NCI-H226 (cell line): ENCODE data around the gene NOS1AP.

Experiments used
- DNase-seq: peaks from one replicate; pipeline ENCODE4 v3.0.0-alpha.2; 2015

NOS1AP gene

DNA sequence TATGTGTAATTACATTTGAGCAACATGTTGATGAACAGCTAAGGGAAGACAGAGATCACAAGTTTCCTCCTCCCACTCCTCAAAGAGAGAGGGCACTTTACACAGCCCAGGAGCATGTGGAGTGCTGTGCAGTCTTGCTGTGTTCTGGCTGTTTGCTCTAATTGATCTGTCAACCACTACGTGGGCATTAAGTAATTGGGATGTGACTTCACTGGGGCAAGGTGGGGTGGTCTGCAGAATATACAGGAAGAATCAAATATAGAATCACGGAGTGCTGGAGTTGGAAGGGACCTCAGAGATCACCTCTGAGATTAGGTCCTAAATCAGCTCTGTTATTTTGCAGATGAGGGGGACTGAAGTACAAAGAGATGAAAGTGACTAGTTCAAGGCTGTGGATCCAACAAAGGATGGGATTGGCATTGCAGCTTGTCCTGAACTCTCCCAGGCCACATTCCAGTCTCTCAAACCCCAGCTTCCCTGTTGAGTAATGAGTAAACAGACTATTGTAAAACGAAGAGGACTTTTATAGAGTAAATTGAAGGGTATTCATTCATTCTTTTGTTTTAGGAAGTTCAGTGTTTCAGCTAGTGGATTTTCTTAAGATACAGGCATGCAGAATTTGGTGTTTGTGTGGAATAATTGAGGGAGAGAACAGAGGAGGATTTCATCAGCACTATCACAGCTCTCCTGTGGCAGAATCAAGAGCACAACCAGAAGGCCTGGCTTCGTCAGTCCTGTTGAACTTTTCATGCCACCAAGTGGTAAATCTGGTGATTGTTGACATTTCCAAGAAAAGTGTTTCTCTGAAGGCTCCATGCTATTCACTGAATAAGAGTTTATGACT is 22.4 kb downstream of the NOS1AP start:
- no peak for DNase-seq

- no peak for DNase-seq
Observed at GRCh38 chr1:162093095-162093494, 23.6 kb downstream of the NOS1AP start.

GRCh38 chr1:162094271-162094670 is 24.8 kb downstream of the NOS1AP start:
- DNase-seq, result no peak

- no peak for DNase-seq
Observed at GRCh38 chr1:162094723-162095122, 25.2 kb downstream of the NOS1AP start.

DNA sequence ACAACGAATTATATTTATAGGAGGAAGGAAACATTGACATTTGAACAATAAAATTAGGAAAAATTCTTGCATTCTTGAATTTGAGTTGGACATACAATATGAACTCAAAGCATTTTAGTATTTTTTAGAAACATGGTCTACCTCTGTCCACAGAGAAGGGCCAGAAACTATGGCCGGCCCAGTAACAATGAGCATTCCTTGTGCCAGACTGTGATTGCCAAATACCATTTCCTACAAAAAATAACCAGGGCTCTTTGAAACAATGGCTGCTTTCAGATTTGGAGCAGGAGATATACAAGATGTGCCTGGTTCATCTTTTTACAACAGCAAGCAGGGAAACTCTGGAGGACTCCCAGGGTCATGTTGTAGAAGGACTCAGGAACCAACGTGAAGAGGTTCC is 38.4 kb downstream of the NOS1AP start:
- DNase-seq, result no peak

DNA sequence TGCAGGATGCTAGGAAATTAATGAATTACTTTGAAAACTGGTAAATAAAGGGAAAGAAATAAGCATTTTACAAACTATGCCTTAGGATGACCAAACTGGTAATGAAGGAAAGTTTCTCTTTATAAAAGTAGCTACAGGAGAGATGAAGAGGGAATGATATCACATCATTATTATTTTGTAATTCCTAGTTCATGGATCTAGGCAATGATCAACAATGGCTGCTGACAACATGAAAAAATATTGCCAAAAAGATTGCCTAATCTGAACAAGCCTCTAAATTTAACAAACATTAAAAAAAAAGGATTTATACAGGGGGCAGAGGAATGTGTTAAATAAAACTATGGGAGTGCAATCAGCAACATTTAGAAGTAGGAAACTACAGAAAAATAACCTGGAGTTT is 38.9 kb downstream of the NOS1AP start:
- no peak for DNase-seq

DNA sequence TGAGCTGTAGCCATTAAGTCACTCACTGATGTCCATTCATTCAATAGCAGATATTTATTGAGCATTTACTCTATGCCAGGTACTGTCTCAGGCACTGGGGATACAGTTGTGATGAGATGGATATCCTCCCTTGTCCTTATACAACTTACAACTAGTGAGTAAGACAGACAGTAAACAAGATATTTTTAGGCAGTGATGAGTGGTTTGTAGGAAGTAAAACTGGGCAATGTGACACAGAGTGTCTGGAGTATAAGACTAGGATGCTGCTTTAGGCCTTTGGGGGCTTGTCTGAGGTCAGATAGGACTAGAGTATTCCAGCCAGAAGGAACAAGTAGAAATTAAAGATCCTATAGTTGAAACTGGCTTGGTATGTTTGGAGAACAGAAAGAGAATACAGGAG is 41.4 kb downstream of the NOS1AP start:
- no peak for DNase-seq

DNA sequence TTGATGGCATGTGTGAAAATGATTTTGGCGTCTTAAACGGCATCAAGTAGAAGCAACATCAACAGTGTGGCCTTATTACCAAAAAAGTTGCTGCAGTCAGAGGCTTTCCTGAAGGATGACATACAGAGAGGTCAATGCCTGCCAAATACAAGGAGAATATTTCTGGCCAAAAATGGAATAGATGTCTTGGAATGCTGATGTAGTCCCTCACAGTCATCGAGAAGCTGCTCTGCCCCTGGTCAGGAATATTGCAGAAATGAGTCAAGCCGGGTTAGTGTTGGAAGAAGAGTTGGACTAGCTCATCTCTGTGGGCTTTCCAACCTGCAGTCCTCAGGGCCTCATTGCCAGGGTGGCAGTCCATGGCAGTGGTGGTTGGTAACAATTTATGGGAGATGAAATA is 42.1 kb downstream of the NOS1AP start:
- no peak for DNase-seq

- DNase-seq, result no peak
Observed at GRCh38 chr1:162113419-162113818, 43.9 kb downstream of the NOS1AP start.

DNA sequence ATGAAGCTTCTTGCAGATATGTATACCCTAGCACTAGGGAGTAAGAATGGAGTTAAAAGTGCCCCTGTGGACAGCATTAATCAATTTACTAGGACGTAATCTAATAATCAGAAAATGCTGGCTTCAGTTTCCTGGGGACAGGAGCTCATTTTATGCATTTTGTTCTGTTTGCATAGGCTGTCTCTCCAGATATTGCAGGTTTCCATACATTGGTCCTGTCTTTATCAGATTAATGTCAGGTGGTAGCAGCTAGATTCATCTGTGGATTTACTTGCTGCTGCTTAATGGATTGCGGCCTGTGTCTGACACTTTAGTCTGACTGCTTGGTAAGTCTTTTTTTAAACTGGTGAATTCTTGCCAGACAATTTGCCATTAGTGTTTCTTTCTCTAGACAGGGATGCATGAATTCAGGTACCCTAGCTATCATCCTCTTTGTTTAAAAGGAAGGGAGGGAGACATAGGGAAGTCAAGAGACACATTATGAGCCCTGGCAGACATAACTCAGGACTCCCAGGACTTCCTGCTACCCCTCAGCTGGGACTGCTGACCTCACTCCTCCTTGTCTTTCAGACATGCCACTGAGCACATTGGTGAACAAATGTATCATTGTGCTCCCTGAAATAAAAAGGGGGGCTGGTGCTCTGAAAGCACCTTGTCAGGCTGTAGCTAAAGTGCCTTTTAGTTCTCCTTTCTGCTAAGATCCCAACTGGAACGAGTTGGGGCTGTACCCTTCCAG is 47.7 kb downstream of the NOS1AP start:
- no peak for DNase-seq

- DNase-seq, result no peak
Observed at GRCh38 chr1:162118063-162118462, 48.6 kb downstream of the NOS1AP start.

DNA sequence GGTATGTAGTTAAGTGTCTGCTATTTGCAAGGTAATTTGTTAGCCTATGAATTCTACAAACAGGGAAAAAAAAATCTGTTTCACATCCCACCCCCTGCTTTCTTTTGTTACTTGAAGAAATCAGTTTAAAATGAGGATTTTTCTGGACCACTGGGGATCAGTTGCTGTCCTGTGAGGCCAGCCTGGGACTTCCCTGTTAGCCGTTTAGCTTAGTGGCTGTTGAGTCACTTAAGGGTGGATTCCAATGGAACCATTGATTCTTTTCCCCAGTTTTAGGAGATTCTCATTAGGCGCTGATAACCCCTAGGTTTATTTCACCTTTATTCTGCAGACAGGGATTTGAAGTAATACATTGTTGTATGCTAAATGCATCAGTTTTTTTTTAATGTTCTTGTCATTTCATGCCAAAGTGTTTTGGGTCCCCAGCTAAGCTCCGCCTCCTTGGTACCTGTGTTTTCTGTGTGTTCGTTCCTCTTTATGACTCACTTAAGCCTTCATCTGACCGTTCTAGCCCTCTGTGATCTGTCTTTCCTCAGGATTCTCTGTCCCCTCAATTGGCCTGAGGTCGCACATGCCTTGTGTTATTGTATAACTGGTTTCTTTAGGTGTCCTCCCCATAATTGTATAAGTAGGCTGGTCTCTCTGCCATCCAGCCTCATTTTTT is 59.3 kb downstream of the NOS1AP start:
- no peak for DNase-seq

DNA sequence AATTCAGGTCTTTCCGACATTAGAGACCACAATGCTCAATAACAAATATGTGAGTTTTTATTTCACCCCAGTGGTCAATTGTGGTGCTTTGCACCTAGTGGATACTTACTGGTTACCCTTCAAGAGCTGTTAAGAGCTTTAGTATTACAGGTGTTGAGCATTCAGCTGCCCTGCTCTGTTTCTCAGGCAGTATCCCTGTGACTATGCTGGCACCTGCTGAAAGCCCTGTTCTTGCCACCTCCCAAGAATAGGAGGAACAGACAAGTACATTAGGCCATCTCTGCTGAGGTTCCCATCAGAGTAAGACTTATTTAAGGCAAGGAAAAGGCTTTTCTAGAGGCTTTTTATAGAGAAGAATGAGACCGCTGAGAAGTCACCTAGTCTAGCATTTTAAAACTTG is 60.8 kb downstream of the NOS1AP start:
- no peak for DNase-seq

GRCh38 chr1:162131400-162132321 is 62.2 kb downstream of the NOS1AP start:
- no peak for DNase-seq

- no peak for DNase-seq
Observed at GRCh38 chr1:162133566-162133965, 64.1 kb downstream of the NOS1AP start.

DNA sequence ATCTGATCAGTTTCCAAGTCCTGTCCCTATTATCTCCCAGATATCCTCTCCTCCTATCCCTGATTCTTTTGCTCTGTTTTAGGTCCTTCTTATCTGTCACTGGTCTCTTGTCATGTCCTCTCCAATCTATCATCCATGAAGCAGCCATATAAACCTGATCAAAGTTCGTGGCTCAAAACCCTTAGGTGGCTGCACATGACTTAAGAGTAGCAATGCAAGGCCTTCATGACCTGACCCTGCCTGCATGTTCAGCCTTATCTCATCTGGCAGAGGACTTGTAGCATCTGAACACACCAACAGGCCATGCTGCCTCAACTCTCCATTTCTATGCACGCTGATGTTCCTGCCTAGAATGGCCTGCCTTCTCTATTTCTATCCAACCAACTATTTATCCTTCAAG is 65.2 kb downstream of the NOS1AP start:
- DNase-seq, result no peak

GRCh38 chr1:162135271-162135775 is 65.8 kb downstream of the NOS1AP start:
- DNase-seq, result no peak

DNA sequence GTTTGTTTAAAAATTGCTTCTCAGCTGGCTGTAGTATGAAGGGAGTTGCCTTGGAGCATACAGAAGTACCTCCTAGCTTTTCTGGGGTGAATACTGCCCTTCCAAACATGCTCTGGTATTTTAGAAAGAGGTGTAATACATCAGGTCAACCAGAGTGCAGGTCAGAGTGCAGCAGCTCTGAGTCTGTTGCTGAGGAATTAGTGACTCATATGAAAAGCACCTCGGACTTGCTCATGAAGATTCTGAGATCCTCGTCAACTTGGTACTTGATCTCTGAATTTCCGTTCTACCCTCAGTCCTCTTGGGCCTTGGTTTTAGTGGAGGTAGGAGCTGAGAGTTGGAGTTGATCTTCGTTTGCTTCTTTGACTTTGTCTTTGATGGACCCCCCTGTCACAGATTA is 67.3 kb downstream of the NOS1AP start:
- peak; percentile 94 for DNase-seq

- no peak for DNase-seq
Observed at GRCh38 chr1:162137179-162137960, 67.9 kb downstream of the NOS1AP start.

DNA sequence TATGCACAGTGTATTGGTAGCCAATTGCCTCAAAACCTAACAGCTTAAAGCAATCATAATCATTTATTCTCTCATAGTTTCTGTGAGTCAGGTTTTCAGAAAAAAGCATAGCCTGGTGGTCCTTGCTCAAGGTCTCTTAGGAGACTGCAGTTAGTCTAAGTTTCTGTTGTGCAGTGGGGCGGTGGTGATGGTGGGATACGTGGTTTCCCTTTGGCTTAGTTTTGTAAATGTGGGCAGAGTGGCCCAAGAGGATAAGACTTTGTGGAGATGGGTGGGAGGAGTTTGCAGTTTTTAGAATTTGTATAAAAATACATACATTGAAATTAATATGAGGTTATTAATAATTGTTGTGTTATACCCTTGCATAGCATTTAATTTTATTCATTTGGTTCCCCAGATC is 68.6 kb downstream of the NOS1AP start:
- no peak for DNase-seq

GRCh38 chr1:162138599-162139181 is 69.2 kb downstream of the NOS1AP start:
- no peak for DNase-seq
